Measurements from ENCODE around the gene KRT7. TPM values are rescaled to one million over a fixed set of nuclear protein-coding genes. Genes with fewer than 3 reads are reported as not detected.

Gene KRT7
- total RNA-seq, 2 donors from 2014 or later = 7.6 to 12.5 TPM

GRCh38 chr12:52213564-52214420 lies 19.3 kb upstream of the KRT7 start:
- Mint-ChIP-seq H3K4me1 (no peaks in the 10 kb centered on the region), H3K4me3 (no peak overlapping the region), H3K36me3 (ENCODE audit: low read depth) (no peaks in the 10 kb centered on the region), H3K27ac (no peak overlapping the region), H3K9me3 (no peaks in the 10 kb centered on the region), H3K27me3 (peaks cover 14% of the 10 kb centered on the region)
- peak; percentile 78 for ATAC-seq (replicated peaks)

DNA sequence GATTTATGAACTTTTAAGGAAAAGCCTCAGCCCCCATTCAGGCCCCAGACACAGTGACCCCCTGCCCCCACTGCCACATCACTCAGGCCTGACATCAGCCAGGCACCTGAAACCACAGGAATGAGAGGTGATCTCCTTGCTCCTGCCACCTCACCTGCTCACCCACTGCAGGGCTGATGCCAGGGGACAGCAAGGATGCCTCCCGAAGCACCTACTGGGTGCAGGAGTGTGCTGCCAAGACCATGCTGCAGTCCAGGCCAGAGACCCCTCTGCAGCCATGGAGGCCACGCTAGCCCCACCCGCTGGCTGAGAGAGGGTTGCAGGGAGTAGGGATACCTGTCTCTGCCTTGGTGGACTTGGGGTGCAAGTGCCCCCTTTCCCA lies 18.6 kb upstream of the KRT7 start:
- H3K27me3 Mint-ChIP-seq = peaks cover 17% of the 10 kb centered on the region
- no peaks in the 10 kb centered on the region for H3K4me1 Mint-ChIP-seq
- no peak for ATAC-seq (replicated peaks)
- H3K9me3 Mint-ChIP-seq = no peaks in the 10 kb centered on the region
- no peaks in the 10 kb centered on the region for H3K36me3 Mint-ChIP-seq (ENCODE audit: low read depth)
- no peak overlapping the region for H3K27ac Mint-ChIP-seq
- no peak overlapping the region for H3K4me3 Mint-ChIP-seq

DNA sequence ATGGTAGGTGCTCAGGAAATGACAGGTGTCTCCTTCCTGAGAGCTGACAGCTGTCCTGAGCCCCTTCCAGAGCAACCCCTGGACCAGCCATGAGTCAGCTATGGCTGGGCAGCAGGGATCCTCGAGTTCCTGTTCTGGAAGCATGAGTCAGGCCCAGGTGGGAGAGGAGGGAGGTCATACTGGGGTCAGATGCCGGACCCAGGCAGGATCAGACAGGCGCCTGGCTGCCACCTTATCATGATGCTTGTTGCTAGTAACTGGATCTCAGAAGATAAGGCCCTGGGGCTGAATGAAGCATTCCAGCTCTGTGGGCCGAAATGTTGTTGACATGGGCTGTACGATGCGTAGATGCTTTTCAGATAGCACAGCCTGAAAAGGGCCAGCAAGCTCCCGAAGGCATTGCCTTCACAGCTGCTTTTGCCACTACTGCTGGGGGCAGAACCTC lies 17.4 kb upstream of the KRT7 start:
- no peaks in the 10 kb centered on the region for H3K9me3 Mint-ChIP-seq
- no peaks in the 10 kb centered on the region for H3K36me3 Mint-ChIP-seq (ENCODE audit: low read depth)
- H3K27ac Mint-ChIP-seq = no peak overlapping the region
- no peaks in the 10 kb centered on the region for H3K4me1 Mint-ChIP-seq
- ATAC-seq (replicated peaks) = no peak
- H3K4me3 Mint-ChIP-seq = no peak overlapping the region
- H3K27me3 Mint-ChIP-seq = peaks cover 18% of the 10 kb centered on the region

DNA sequence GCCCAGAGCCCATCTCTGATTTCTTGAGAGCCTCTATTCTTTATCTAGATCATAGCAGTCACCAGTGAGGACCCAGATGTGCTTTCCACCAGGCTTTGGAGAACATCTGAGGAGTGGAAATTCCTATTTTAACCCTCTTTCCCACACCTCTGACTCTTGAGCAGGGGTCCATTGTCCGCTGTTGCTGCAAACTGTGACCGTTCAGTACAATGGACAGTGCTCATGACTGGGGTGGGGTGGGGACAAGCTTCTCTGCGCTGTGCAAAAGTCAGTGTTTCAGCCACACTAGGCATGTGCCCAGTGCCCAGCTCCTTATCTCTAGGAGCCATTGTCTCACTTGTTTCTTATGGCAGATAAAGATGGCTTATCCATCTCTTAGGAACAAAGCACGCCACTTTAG lies 16.9 kb upstream of the KRT7 start:
- ATAC-seq (replicated peaks) = no peak
- no peak overlapping the region for H3K4me3 Mint-ChIP-seq
- peaks cover 21% of the 10 kb centered on the region for H3K27me3 Mint-ChIP-seq
- H3K36me3 Mint-ChIP-seq (ENCODE audit: low read depth) = no peaks in the 10 kb centered on the region
- H3K4me1 Mint-ChIP-seq = no peaks in the 10 kb centered on the region
- no peak overlapping the region for H3K27ac Mint-ChIP-seq
- no peaks in the 10 kb centered on the region for H3K9me3 Mint-ChIP-seq

- peaks cover 25% of the 10 kb centered on the region for H3K27me3 Mint-ChIP-seq
- no peak overlapping the region for H3K4me3 Mint-ChIP-seq
- no peaks in the 10 kb centered on the region for H3K36me3 Mint-ChIP-seq (ENCODE audit: low read depth)
- no peaks in the 10 kb centered on the region for H3K9me3 Mint-ChIP-seq
- H3K27ac Mint-ChIP-seq = no peak overlapping the region
- H3K4me1 Mint-ChIP-seq = peaks cover 5% of the 10 kb centered on the region
- no peak for ATAC-seq (replicated peaks)
Measured at GRCh38 chr12:52216807-52217206, 16.2 kb upstream of the KRT7 start.

DNA sequence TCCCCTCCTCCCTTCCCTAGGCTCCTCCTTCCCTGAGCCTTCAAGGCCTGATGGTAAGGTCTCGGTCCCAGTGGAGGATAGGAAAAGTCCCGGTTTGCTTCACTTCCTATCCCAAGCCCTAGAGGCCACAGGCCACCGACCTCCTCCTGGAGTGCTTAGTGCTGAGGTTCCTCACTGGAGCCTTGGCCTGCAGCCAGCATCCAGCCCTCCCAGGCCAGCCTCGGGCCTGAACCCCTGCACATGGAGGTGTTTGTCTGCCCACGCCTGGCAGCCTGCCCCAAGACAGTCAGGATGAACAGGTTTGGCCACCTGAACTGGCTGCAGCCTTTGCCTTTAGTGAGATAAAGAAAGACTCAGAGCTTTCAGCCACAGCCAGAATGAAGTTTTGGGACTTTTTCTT lies 15.8 kb upstream of the KRT7 start:
- Mint-ChIP-seq H3K9me3 (no peaks in the 10 kb centered on the region), H3K4me1 (peaks cover 5% of the 10 kb centered on the region), H3K36me3 (ENCODE audit: low read depth) (no peaks in the 10 kb centered on the region), H3K27me3 (peaks cover 25% of the 10 kb centered on the region), H3K27ac (no peak overlapping the region), H3K4me3 (no peak overlapping the region)
- no peak for ATAC-seq (replicated peaks)

GRCh38 chr12:52218001-52218400 lies 15.0 kb upstream of the KRT7 start:
- H3K27me3 Mint-ChIP-seq = peaks cover 25% of the 10 kb centered on the region
- H3K4me3 Mint-ChIP-seq = no peak overlapping the region
- no peaks in the 10 kb centered on the region for H3K9me3 Mint-ChIP-seq
- no peak overlapping the region for H3K27ac Mint-ChIP-seq
- ATAC-seq (replicated peaks) = no peak
- no peaks in the 10 kb centered on the region for H3K36me3 Mint-ChIP-seq (ENCODE audit: low read depth)
- H3K4me1 Mint-ChIP-seq = peaks cover 5% of the 10 kb centered on the region

DNA sequence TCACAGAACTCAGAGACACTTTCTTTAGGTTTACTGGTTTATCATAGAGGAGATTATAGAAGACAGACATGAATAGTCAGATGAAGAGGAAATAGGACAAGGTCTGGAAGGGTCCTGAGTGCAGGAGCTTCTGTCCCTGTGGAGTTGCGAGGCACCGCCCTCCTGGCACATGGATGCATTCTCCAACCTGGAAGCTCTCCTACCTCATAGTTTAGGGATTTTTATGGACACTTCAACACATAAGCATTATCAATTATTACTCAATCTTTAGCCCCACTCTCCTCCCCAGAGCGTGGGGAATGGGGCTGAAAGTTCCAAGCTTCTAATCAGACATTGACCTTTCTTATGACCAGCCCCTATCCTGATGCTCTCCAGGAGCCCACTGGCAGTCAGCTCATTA lies 12.6 kb upstream of the KRT7 start:
- no peak overlapping the region for H3K27ac Mint-ChIP-seq
- H3K9me3 Mint-ChIP-seq = no peaks in the 10 kb centered on the region
- peaks cover 30% of the 10 kb centered on the region for H3K27me3 Mint-ChIP-seq

DNA sequence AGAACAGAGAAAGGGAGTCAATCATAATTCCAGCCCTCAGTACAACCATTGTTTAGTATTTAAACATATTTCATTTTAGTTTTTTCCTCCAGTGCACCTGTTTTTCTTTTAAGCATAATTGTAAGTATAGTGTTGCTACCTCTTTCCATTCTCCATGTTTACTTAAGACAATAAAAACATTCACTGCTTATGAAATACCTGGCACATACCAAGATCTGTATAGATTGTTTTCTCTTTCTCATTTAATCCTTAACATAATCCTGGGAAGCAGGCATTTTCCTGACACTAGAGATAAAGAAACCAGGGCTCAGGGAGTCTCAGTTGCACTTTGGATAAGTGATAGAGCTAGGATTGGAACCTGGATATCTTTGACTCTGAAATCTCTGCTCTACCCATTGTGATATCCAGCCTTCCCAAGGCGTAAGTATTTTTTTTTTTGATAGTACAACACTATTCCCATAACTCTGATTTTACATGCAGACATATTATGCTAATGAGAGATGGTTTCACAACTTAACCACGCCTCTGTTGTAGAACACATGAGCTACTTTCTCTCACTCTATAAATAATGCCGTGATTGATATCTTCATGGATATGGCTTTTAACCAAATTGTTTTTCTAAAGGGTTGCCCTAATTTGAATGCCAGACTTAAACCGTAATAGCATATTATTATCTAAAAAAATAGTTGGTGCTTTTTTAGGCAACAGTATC lies 11.8 kb upstream of the KRT7 start:
- Mint-ChIP-seq H3K27me3 (peaks cover 28% of the 10 kb centered on the region), H3K36me3 (ENCODE audit: low read depth) (no peaks in the 10 kb centered on the region), H3K4me1 (peaks cover 5% of the 10 kb centered on the region), H3K27ac (no peak overlapping the region), H3K9me3 (no peaks in the 10 kb centered on the region), H3K4me3 (no peak overlapping the region)
- no peak for ATAC-seq (replicated peaks)

More for the DNA sequence above, 12.6 kb upstream of the KRT7 start:
- H3K4me3 Mint-ChIP-seq = no peak overlapping the region
- no peaks in the 10 kb centered on the region for H3K36me3 Mint-ChIP-seq (ENCODE audit: low read depth)
- no peak for ATAC-seq (replicated peaks)
- peaks cover 5% of the 10 kb centered on the region for H3K4me1 Mint-ChIP-seq

- Mint-ChIP-seq H3K9me3 (no peaks in the 10 kb centered on the region), H3K4me1 (peaks cover 5% of the 10 kb centered on the region), H3K4me3 (peak overlapping the region; percentile 13), H3K27me3 (peaks cover 28% of the 10 kb centered on the region), H3K27ac (no peak overlapping the region), H3K36me3 (ENCODE audit: low read depth) (no peaks in the 10 kb centered on the region)
- ATAC-seq (replicated peaks) = peak; percentile 96
Measured at GRCh38 chr12:52221912-52222457, 11.1 kb upstream of the KRT7 start.

- no peak for ATAC-seq (replicated peaks)
- peaks cover 5% of the 10 kb centered on the region for H3K4me1 Mint-ChIP-seq
- peaks cover 27% of the 10 kb centered on the region for H3K27me3 Mint-ChIP-seq
- H3K9me3 Mint-ChIP-seq = no peaks in the 10 kb centered on the region
- H3K27ac Mint-ChIP-seq = no peak overlapping the region
- H3K36me3 Mint-ChIP-seq (ENCODE audit: low read depth) = no peaks in the 10 kb centered on the region
- H3K4me3 Mint-ChIP-seq = no peak overlapping the region
Measured at GRCh38 chr12:52222692-52223091, 10.4 kb upstream of the KRT7 start.

DNA sequence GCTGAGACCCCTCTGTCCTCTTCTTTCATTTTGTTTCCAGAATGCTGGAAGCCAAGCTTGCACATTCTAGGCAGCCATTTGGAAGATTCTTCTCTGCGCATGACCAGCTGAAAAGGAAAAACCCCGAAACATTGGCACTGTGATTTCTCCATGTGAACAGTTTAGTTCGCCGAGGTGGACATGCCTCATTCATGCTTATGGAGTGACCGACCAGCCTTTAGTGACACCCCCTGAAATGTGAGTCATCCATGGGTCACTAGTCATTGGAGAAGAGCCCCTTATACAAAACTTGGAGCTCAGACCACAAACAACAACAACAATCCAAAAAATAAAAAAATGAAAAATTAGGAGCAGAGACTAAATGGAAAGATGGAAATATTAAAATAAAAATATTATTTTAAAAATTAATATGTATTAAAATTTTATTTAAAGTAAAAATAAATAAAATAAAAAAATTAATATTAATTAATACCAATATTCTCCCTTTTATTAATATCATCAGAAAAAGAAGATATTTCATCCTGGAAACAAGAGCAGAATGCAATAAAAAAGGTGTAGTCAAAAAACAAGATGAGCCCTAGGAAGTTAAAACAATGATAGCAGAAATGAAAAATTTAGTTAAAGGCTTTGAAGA lies 9.5 kb upstream of the KRT7 start:
- ATAC-seq (replicated peaks) = no peak
- H3K36me3 Mint-ChIP-seq (ENCODE audit: low read depth) = no peaks in the 10 kb centered on the region
- peaks cover 5% of the 10 kb centered on the region for H3K4me1 Mint-ChIP-seq
- no peak overlapping the region for H3K27ac Mint-ChIP-seq
- H3K9me3 Mint-ChIP-seq = no peaks in the 10 kb centered on the region
- H3K27me3 Mint-ChIP-seq = peaks cover 32% of the 10 kb centered on the region
- no peak overlapping the region for H3K4me3 Mint-ChIP-seq

DNA sequence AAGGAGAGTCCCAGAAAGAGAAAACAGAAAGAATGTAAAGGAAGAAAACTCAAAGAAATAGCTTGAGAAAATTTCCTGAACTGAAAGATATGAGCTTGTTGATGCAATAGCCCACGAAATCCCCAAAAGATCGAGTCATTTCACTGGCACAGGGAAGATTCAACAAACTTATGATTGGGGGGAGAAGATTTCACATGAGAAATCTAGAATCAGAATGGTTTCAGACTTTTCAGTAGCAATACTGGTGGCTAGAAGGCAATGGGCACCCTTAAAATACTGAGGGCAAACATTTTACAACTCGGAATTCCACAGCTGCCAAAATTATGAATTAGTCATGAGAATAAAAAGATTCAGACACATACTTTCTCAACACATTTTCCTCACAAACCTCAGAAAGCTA lies 8.9 kb upstream of the KRT7 start:
- peaks cover 31% of the 10 kb centered on the region for H3K27me3 Mint-ChIP-seq
- H3K4me3 Mint-ChIP-seq = no peak overlapping the region
- ATAC-seq (replicated peaks) = no peak
- H3K36me3 Mint-ChIP-seq (ENCODE audit: low read depth) = no peaks in the 10 kb centered on the region
- peaks cover 5% of the 10 kb centered on the region for H3K4me1 Mint-ChIP-seq
- no peak overlapping the region for H3K27ac Mint-ChIP-seq
- H3K9me3 Mint-ChIP-seq = no peaks in the 10 kb centered on the region

DNA sequence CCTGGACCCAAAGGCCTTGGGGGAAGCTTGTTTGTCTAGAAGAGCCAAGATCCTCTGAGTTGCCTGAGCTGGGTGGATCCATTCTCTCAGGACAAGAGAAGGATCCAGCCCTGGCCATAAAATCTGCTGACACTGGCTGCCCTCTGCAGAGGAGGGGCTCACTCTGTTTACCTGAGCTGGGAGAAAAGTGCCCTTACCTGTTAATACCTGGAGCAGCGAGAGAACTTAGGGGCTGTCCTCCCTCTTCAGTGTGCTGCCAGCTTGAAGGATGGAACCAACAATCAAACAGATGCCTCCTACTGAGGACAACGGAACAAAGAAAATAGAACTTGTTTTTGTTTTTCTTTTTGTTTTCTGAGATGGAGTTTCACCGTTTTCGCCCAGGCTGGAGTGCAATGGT lies 7.3 kb upstream of the KRT7 start:
- no peaks in the 10 kb centered on the region for H3K36me3 Mint-ChIP-seq (ENCODE audit: low read depth)
- no peak overlapping the region for H3K27ac Mint-ChIP-seq
- peaks cover 34% of the 10 kb centered on the region for H3K27me3 Mint-ChIP-seq
- no peak for ATAC-seq (replicated peaks)
- no peak overlapping the region for H3K4me3 Mint-ChIP-seq
- no peaks in the 10 kb centered on the region for H3K9me3 Mint-ChIP-seq
- peaks cover 5% of the 10 kb centered on the region for H3K4me1 Mint-ChIP-seq
